HEK293 (cell line): ENCODE measurements around the gene RINL.

ENCODE experiments used
- INSM2 ChIP-seq: fragments of 450-650 bp; formaldehyde crosslinking; IDR thresholded peaks from 2 replicates; pipeline ENCODE4 v1.5.1; 2016; ENCODE audit warnings: missing biosample characterization, missing genetic modification characterization
- MYNN ChIP-seq: fragments of 450-650 bp; formaldehyde crosslinking; IDR thresholded peaks from 2 replicates; pipeline ENCODE4 v1.5.1; 2016; ENCODE audit warnings: missing biosample characterization, missing genetic modification characterization, borderline replicate concordance
- PRDM6 ChIP-seq: fragments of 450-650 bp; formaldehyde crosslinking; IDR thresholded peaks from 2 replicates; pipeline ENCODE4 v1.5.1; 2017; ENCODE audit warnings: missing biosample characterization, missing genetic modification characterization
- TCF7L2 ChIP-seq: IDR thresholded peaks from 2 replicates; pipeline ENCODE4 v1.6.1; 2011; ENCODE audit warnings: low read depth, mild to moderate bottlenecking, inconsistent platforms, low read length, moderate library complexity, borderline replicate concordance
- YY1 ChIP-seq: fragments of 450-650 bp; formaldehyde crosslinking; IDR thresholded peaks from 2 replicates; pipeline ENCODE4 v1.5.1; 2018; ENCODE audit warnings: missing biosample characterization, missing genetic modification characterization
- YY2 ChIP-seq: fragments of 450-650 bp; formaldehyde crosslinking; IDR thresholded peaks from 2 replicates; pipeline ENCODE4 v1.5.1; 2016; ENCODE audit warnings: missing biosample characterization, missing genetic modification characterization
- ZNF133 ChIP-seq: fragments of 450-650 bp; formaldehyde crosslinking; IDR thresholded peaks from 2 replicates; pipeline ENCODE4 v1.5.1; 2016; ENCODE audit warnings: missing biosample characterization, missing genetic modification characterization
- ZNF18 ChIP-seq: fragments of 450-650 bp; formaldehyde crosslinking; IDR thresholded peaks from 2 replicates; pipeline ENCODE4 v1.5.1; 2016; ENCODE audit warnings: missing biosample characterization, missing genetic modification characterization
- ZNF214 ChIP-seq: fragments of 450-650 bp; formaldehyde crosslinking; IDR thresholded peaks from 2 replicates; pipeline ENCODE4 v1.5.1; 2017; ENCODE audit warnings: missing biosample characterization, mild to moderate bottlenecking, missing genetic modification characterization, borderline replicate concordance
- ZNF223 ChIP-seq: fragments of 450-650 bp; formaldehyde crosslinking; IDR thresholded peaks from 2 replicates; pipeline ENCODE4 v1.5.1; 2016; ENCODE audit warnings: missing biosample characterization, missing genetic modification characterization
- ZNF239 ChIP-seq: fragments of 450-650 bp; formaldehyde crosslinking; IDR thresholded peaks from 2 replicates; pipeline ENCODE4 v1.5.1; 2016; ENCODE audit warnings: missing biosample characterization, missing genetic modification characterization
- ZNF26 ChIP-seq: fragments of 450-650 bp; formaldehyde crosslinking; IDR thresholded peaks from 2 replicates; pipeline ENCODE4 v1.5.1; 2016; ENCODE audit warnings: missing biosample characterization, missing genetic modification characterization
- ZNF292 ChIP-seq: fragments of 450-650 bp; formaldehyde crosslinking; IDR thresholded peaks from 2 replicates; pipeline ENCODE4 v1.5.1; 2016; ENCODE audit warnings: low read depth, missing biosample characterization, missing genetic modification characterization, borderline replicate concordance
- ZNF335 ChIP-seq: fragments of 450-650 bp; formaldehyde crosslinking; conservative IDR thresholded peaks from 2 replicates; pipeline ENCODE4 v1.5.1; 2016; ENCODE audit warnings: missing biosample characterization, missing genetic modification characterization
- ZNF426 ChIP-seq: fragments of 450-650 bp; formaldehyde crosslinking; IDR thresholded peaks from 2 replicates; pipeline ENCODE4 v1.5.1; 2017; ENCODE audit warnings: missing biosample characterization, missing genetic modification characterization, mild to moderate bottlenecking, inconsistent platforms, moderate library complexity
- ZNF449 ChIP-seq: fragments of 450-650 bp; formaldehyde crosslinking; IDR thresholded peaks from 2 replicates; pipeline ENCODE4 v1.5.1; 2017; ENCODE audit warnings: missing biosample characterization, mild to moderate bottlenecking, missing genetic modification characterization, moderate library complexity
- ZNF518A ChIP-seq: fragments of 450-650 bp; formaldehyde crosslinking; conservative IDR thresholded peaks from 2 replicates; pipeline ENCODE4 v1.5.1; 2016; ENCODE audit warnings: low read depth, missing biosample characterization, missing genetic modification characterization
- ZNF530 ChIP-seq: fragments of 450-650 bp; formaldehyde crosslinking; IDR thresholded peaks from 2 replicates; pipeline ENCODE4 v1.5.1; 2016; ENCODE audit warnings: low read depth, missing biosample characterization, missing genetic modification characterization
- ZNF585B ChIP-seq: fragments of 450-650 bp; formaldehyde crosslinking; IDR thresholded peaks from 2 replicates; pipeline ENCODE4 v1.5.1; 2016; ENCODE audit warnings: missing biosample characterization, missing genetic modification characterization
- ZNF639 ChIP-seq: fragments of 450-650 bp; formaldehyde crosslinking; IDR thresholded peaks from 2 replicates; pipeline ENCODE4 v1.5.1; 2016; ENCODE audit warnings: missing biosample characterization, missing genetic modification characterization
- ZNF707 ChIP-seq: fragments of 450-650 bp; formaldehyde crosslinking; IDR thresholded peaks from 2 replicates; pipeline ENCODE4 v1.5.1; 2016; ENCODE audit warnings: missing biosample characterization, missing genetic modification characterization
- ZNF792 ChIP-seq: fragments of 450-650 bp; formaldehyde crosslinking; IDR thresholded peaks from 2 replicates; pipeline ENCODE4 v1.5.1; 2016; ENCODE audit warnings: missing biosample characterization, missing genetic modification characterization

Gene RINL

GRCh38 chr19:38850976-38851621 lies 27.0 kb downstream of the RINL start (continued):
- TF ChIP-seq TCF7L2, result no peak
- TF ChIP-seq ZNF292 (tag by site-specific recombination), result no peak
- no peak for TF ChIP-seq ZNF792
- TF ChIP-seq ZNF530 (tag by site-specific recombination), result no peak
- TF ChIP-seq ZNF239 (tag by site-specific recombination), result no peak
- no peak for TF ChIP-seq ZNF707 (tag by site-specific recombination)
- TF ChIP-seq ZNF214, result no peak
- peak; percentile 13; the same call in 1 of the 2 replicates for TF ChIP-seq YY1 (tag by site-specific recombination)
- TF ChIP-seq ZNF449 (tag by site-specific recombination), result peak; percentile 94
- no peak for TF ChIP-seq YY2 (tag by site-specific recombination)
- 0 out of 2 replicates have a peak, but pooled peaks have one; percentile 40 for TF ChIP-seq ZNF223 (tag by site-specific recombination)
- TF ChIP-seq ZNF18 (tag by site-specific recombination), result no peak
- 0 out of 2 replicates have a peak, but pooled peaks have one; percentile 22 for TF ChIP-seq ZNF133 (tag by site-specific recombination)
- TF ChIP-seq ZNF426 (tag by site-specific recombination), result no peak
- TF ChIP-seq PRDM6 (tag by site-specific recombination), result no peak
- TF ChIP-seq MYNN (tag by site-specific recombination), result no peak
- TF ChIP-seq ZNF518A (tag by site-specific recombination), result no peak; the same call in 1 of the 2 replicates
- TF ChIP-seq ZNF585B (tag by site-specific recombination), result no peak
- no peak for TF ChIP-seq INSM2 (tag by site-specific recombination)
- no peak for TF ChIP-seq ZNF26 (tag by site-specific recombination)
- TF ChIP-seq ZNF335 (tag by site-specific recombination), result peak; percentile 98
- no peak for TF ChIP-seq ZNF639 (tag by site-specific recombination)
